ENCODE data around the gene TAS1R2.
"Not testable (repeated sequence)": the region's sequence is repeated elsewhere in the genome, so short reads cannot be mapped to it uniquely, and the experiment has no call there.

The TAS1R2 gene

GRCh38 chr1:18859560-18859959 lies at the start of gene TAS1R2:
Gene TAS1R2, minus strand, starts transcription at chr1:18859660. Its CDS starts 0 bp downstream, at chr1:18859660.
- DNase-seq (ENCODE audit: low spot score): no peak

- DNase-seq (ENCODE audit: low spot score): no peak
Observed at GRCh38 chr1:18907917-18908845, 48.7 kb upstream of the TAS1R2 start.

DNA sequence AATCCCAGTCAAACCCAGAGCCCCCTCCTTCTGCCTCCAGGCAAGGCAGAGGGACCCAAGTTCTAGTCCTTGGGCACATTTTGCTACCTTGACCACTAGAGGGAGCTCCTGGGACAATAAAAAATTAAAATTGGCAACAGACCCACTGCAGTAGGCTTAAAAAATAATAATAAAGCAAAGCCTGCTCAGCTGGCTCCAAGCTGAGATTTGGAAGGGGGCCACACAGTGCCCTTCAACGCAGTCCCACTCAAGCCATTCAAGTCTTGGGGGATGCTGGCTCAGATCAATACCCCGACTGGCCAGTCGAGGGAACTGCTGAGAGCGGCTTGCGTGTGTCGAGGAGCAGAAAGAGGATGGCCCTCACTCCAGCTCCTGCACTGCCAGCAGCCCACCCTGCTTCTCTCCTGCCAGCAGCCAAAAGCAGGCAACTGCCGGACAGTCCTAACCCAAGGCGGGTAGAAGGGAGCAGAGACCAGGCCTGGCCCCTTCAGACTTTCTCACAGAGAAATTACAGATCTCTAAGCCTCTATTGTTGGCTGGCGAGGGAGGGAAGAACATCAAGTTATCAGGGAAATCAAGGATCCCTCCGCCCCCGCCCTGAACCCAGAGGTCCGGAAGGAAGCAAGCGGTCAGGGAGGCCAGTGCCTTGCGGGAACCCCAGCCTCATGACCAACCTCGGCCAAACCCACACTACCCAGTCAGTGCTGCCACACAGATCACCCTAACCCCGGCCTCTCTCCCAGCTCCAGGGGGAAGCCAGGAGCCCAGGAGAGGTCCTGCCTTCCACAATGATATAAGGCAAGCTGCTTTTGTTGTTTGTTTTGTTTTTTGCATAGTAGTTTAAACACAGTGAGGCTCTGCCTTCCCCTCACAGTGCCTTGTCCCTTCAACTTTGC lies 47.8 kb upstream of the TAS1R2 start:
- DNase-seq (ENCODE audit: low spot score): peak; percentile 65

GRCh38 chr1:18903291-18903756 lies 43.9 kb upstream of the TAS1R2 start:
- no peak for DNase-seq (ENCODE audit: low spot score)

DNA sequence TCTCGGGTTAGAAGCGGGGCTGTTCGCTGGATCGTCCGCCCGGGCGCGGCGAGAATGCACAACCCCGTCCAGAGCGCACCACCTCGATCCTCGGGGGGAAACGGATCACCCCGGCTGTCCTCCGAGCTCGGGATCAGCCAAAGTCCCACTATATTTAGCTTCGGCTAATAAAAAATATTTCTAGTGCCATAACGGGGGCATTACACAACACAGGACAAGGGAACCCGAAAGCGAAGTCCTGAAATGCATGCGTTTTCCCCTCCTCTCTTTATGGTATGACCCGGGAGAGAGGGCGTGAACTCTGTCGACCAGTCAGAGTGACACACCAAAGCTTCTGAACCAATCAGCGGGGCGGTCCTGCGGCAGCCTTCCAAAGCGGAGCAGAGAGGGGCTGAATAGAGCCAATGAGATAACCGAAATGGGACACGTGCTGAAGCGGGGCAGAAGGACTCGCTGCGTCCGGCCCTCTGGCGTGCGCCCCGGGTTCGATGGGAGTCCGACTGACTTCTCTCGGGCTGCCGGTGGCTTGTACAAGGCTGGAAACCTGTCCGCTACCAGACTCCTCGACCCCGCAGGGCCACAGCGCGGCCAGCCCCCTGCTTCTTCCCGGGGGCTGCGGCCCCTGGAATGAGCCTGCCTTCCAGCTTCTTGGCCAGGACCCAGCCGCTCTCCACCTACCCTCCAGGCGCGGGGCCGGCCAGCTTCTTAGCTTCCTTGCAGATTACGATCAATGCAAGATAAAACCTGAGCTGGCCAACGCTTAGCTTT lies 43.2 kb upstream of the TAS1R2 start, which contains the start of gene ALDH4A1:
ALDH4A1 (minus strand) TSS at position 33 of the 768 bp plus-strand sequence; CDS start at position 1, 32 bp downstream.
- DNase-seq (ENCODE audit: low spot score): peak; percentile 100

- DNase-seq (ENCODE audit: low spot score): peak; percentile 58
Observed at GRCh38 chr1:18901952-18902522, 42.6 kb upstream of the TAS1R2 start.

DNA sequence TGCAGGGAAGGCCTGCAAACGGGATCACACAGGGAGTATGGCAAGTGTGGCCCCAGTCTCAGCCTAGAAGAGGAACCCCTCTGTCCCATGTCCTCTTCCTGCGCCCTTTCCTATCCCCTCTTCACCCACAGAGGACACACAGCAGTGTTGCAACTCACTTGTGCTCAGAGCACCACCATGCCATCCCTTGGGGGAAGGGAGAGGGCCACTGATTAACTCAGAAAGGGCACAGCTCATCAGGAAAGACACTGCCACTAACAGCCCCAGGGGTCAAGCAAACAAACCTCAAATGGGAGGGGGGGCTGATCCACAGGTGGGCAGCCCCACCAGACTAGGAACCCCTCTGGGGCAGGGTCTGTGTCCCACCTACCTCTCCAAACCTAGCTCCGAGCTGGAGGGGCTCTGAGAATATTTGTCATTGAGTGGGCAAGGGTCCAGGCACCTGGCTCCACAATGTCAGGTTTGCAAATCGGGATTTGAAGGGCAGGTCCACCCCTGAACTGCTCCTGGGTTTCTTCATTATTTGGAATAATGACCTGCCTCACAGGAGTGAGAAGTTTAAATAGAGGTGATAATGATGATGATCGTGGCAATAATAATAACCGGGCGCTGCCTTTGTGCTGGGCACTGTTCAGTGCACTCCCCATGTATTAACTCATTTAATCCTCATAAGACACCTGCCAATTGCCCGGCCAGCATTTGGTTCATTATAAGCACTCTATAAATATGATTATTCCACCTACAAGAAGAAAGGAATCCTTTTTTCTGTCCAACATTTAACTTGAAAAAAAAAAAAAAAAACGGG lies 41.9 kb upstream of the TAS1R2 start:
- DNase-seq (ENCODE audit: low spot score): no peak

GRCh38 chr1:18900303-18900841 lies 40.9 kb upstream of the TAS1R2 start:
- DNase-seq (ENCODE audit: low spot score): no peak

DNA sequence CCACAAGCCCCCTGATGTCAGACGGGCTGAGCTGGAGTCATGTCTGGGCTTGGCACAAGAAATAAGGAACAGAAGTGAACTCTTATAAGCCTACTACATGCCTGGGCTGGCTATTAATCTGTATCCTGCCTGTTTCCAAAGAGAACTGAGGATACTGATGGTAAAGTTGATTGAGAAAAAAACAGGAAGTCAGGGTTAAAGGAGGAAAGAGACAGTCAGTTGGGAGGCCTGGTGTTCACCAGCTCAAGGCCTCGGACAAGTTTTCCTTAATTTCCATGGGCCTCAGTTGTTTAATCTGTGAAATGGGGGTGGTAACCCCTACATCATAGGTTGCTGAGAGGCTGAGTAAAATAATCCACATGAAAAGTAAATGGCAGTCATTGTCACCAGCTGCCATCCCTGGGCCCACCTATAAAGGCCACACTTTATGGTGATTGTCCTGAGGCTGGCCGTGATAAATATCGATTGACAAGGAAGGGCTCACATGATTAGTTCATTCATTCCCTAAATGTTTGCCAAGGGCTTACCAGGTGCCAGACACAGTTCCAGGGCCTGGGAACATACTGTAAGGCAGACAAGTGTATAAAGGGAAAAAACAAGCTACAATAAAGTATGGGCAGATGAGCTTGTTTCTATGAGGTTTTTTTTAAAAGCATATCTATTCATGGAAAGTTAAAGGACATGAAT lies 40.0 kb upstream of the TAS1R2 start:
- DNase-seq (ENCODE audit: low spot score): no peak

DNA sequence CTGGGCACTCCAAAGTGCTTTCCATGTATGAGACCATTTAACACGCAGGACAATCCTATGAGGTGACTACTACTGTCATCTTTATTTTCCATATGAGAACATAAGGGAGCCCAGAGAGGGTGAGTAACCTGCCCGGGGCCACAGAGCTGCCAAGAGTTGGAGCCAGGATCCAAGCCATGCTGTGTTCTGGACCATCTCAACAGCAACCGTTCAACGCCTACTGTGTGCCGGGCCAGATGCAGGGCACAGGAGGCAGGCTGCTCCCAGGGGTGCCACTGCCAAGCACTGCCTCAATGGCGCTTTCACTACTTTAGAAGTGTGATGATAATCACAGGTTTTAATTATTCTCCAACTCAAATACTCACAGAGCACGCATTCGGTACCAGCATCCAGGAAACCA lies 39.1 kb upstream of the TAS1R2 start:
- DNase-seq (ENCODE audit: low spot score): no peak

DNA sequence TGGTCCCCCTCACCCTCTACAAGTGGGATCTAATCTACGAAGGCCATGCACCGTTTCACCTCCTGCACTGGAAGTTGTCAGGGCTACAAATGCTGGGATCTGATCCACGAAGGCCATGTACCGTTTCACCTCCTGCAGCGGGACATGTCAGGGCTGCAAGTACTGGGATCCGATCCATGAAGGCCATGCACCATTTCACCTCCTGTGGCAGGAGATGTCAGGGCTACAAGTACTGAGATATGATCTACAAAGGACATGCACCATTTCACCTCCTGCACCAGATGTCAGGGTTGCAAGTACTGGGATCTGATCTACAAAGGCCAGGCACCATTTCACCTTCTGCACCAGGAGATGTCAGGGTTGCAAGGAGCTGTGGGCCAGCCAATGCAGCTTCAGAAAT lies 35.9 kb upstream of the TAS1R2 start:
- no peak for DNase-seq (ENCODE audit: low spot score)

- no peak for DNase-seq (ENCODE audit: low spot score)
Observed at GRCh38 chr1:18893120-18893519, 33.7 kb upstream of the TAS1R2 start.

GRCh38 chr1:18891858-18892257 lies 32.4 kb upstream of the TAS1R2 start:
- not testable (repeated sequence) for DNase-seq (ENCODE audit: low spot score)

GRCh38 chr1:18891426-18891780 lies 31.9 kb upstream of the TAS1R2 start:
- no peak for DNase-seq (ENCODE audit: low spot score)

DNA sequence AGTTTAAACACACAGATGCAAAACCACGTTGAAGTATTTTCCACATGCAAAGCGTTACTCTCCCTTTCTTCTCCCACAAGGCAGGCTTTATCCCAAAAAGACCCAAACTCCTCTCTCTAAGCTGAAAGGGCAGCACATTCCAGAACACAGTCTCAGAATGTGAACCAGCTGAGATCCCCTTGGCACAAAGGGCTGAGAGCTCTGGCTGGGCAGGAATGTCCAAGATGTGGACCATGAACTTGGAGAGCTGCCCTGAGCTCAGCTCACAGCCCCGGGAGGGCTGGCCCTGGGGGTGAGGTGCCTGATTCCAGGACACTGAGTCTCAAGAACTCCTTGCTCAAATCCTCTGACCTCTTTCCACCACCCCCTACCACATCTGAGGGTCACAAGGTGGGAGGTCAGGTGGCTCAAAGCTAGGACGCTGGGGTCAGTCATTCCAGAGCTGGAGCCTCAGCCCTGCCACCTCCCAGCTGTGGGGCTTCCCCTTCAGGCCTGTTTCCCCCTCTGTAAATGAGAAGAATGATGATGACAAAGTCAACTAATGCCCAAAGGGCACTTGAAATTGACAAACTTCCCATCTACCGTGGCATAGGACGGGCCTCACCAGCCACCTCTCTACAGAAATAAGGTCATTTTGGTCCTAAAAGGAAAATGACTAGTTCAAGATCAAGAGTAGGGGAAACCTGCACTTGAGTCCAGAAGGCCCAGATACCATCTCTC lies 31.4 kb upstream of the TAS1R2 start:
- peak; percentile 41 for DNase-seq (ENCODE audit: low spot score)

DNA sequence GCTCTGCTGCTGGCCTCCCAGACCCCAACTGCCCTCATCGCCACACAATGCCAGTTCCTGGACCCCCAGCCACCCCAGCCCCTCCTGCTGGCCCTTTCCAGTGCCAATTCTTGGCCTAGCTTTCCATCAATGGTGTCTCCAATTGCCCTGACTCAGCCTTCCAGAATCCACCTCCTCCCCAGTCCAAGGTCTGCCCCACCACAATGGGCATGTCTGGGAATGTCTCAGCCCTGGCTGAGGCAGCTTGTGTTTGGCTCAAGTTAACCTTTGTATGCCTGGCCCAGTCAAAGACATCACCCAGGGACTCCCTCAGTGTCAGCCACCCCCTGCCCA lies 26.5 kb upstream of the TAS1R2 start:
- DNase-seq (ENCODE audit: low spot score): peak; percentile 77

DNA sequence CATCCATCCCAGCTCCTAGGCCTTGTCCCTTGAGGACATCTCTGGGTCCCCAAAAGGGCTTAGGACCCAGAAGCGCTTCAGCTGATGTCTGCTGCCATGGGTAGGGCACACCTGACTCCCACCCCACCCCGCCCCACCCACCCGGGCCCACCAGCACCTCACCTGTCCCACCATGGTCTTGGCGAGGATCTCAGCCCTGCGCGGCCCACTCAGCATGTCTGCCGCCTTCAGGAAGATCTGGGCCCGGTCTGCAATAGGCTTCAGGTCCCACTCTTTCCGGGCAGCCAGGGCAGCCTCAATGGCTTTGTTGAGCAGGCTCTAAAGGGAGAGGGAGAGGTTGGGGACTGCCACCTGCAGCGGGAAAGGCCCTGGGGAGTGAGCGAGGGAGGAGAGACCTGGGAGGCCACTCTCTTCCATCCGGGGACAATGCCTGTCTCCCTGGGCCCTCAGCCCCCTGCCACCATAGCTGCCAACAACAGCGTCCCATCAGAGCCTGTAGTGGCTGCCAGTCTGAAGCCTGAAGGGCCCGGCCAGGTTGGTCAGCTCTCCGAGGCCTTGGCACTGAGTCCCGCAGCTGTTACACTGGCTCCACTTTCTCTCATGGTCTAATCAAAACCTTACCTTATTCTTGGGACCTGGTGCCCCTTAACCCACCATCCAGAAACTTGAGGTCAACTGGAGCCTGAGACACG lies 26.0 kb upstream of the TAS1R2 start:
- DNase-seq (ENCODE audit: low spot score): no peak

GRCh38 chr1:18884727-18885126 lies 25.3 kb upstream of the TAS1R2 start:
- DNase-seq (ENCODE audit: low spot score): no peak

DNA sequence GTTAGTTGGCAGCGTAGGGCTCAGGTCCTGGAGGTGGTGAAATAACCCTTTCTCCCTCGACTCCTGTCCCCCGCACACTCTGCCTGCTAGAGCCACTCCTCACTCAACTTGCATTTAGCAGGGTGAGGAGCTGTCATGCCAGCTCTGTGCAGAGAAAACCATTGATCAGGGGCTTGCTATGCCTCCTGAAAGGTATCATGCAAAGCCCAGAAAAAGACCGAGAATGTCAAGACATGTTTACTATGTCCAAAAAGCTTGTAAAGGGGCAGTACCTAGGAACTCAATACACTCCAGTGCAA lies 24.9 kb upstream of the TAS1R2 start:
- no peak for DNase-seq (ENCODE audit: low spot score)
